Endothelial cell (in vitro differentiated cells): Measurements from ENCODE around the gene CYP46A1. TPM values are rescaled to one million over a fixed set of nuclear protein-coding genes. Genes with fewer than 3 reads are reported as not detected.

Experiments used
- DNase-seq: peaks from one replicate; pipeline ENCODE4 v3.0.0; 2021; ENCODE audit warnings: low spot score
- H3K27ac Mint-ChIP-seq: one replicate; pipeline ENCODE4 v1.8.0; 2021; ENCODE audit warnings: mixed read lengths, inconsistent platforms; ENCODE audit not compliant: unreplicated experiment
- H3K27me3 Mint-ChIP-seq: one replicate; pipeline ENCODE4 v1.8.0; 2021; ENCODE audit warnings: mild to moderate bottlenecking, moderate library complexity, mixed read lengths, inconsistent platforms; ENCODE audit not compliant: unreplicated experiment
- H3K36me3 Mint-ChIP-seq: one replicate; pipeline ENCODE4 v1.8.0; 2021; ENCODE audit warnings: mild to moderate bottlenecking, low read depth, mixed read lengths, inconsistent platforms; ENCODE audit not compliant: unreplicated experiment
- H3K4me1 Mint-ChIP-seq: one replicate; pipeline ENCODE4 v1.8.0; 2021; ENCODE audit warnings: mild to moderate bottlenecking, mixed read lengths, inconsistent platforms; ENCODE audit not compliant: unreplicated experiment
- H3K4me3 Mint-ChIP-seq: one replicate; pipeline ENCODE4 v1.8.0; 2021; ENCODE audit warnings: mild to moderate bottlenecking, mixed read lengths, inconsistent platforms; ENCODE audit not compliant: unreplicated experiment
- H3K9me3 Mint-ChIP-seq: one replicate; pipeline ENCODE4 v1.8.0; 2021; ENCODE audit warnings: mixed read lengths, inconsistent platforms; ENCODE audit not compliant: unreplicated experiment
- total RNA-seq: library from RNA; stranded (reverse); fragmentation: NEBNext Ultra II Directional; extraction: Animal tissue kit (Norgen Biotek cat#: 25700); gene quantifications from one replicate; pipeline ENCODE4 v1.2.1, GENCODE V29; 2021; ENCODE audit not compliant: unreplicated experiment
- TF ChIP-seq, protein P1 (sequence below): fragments of 200-600 bp; sonication (generic); IDR thresholded peaks from one replicate; pipeline ENCODE4 v1.5.0; 2021; ENCODE audit warnings: antibody characterized with exemption; ENCODE audit not compliant: unreplicated experiment

Gene CYP46A1
- total RNA-seq, 1 donor from 2014 or later = 5.2 TPM

DNA sequence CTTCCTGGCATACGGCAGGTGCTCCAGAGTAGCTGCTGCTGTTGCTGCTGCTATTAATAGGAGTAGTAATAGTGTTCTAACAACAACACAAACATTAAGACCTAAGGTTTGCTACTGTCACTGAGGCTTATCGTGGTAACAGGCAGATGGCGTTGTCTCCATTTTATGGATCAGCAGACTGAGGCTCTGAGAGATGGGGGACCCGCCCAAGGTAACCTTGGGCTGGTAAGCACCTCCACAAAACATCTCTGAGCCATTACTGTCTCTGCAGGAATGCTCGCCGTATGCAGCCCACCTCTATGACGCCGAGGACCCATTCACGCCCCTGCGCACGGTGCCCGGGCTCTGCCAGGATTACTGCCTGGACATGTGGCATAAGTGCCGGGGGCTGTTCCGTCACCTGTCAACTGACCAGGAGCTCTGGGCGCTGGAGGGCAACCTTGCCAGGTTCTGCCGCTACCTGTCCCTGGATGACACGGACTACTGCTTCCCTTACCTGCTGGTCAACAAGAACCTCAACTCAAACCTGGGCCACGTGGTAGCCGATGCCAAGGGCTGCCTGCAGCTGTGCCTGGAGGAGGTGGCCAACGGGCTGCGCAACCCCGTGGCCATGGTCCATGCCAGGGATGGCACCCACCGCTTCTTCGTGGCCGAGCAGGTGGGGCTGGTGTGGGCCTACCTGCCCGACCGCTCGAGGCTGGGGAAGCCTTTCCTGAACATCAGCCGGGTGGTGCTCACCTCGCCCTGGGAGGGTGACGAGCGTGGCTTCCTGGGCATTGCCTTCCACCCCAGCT, 31.9 kb upstream of the CYP46A1 start:
- H3K27me3 Mint-ChIP-seq = peaks cover 11% of the 10 kb centered on the region

DNA sequence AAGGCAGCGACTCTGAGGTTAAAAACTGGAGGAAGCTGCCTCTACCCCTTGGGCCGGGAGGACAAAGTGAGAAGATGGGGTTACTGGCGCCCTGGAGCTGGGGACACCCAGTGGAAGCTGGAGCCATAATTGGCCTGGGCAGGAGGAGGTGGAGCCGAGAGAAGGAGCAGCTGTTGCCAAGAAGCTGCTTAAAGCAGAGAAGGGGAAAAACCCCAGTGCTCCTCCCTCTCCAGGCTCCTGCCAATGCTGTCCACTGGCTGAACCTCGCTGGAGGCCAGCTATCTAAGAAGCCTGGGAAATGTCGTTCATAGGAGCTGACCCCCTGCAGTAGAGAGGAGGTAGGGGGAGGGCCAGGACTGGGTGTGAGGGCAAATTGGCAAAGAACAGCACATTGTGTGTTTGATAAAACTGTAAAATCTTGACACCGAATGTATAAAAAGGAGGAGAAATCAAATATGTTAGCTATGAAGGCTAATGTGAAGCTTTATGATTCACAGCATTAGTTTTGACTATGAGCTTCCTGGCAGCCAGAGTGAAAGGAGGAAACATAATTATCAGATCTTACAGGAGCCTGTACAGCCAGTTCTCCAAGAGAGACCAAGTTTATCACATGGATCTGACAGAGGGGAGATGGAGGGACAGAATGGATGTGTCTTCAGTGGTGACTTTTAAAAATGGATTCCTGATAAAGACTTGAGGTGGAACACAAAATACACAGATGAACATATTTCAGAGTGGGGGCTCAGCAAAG, 29.7 kb upstream of the CYP46A1 start:
- Mint-ChIP-seq H3K27me3 (peaks cover 20% of the 10 kb centered on the region), H3K4me3 (peak overlapping the region; percentile 33), H3K27ac (no peak overlapping the region), H3K4me1 (no peaks in the 10 kb centered on the region), H3K9me3 (no peaks in the 10 kb centered on the region), H3K36me3 (peaks cover 17% of the 10 kb centered on the region)
- no peak for DNase-seq
- TF ChIP-seq, protein P1, sequence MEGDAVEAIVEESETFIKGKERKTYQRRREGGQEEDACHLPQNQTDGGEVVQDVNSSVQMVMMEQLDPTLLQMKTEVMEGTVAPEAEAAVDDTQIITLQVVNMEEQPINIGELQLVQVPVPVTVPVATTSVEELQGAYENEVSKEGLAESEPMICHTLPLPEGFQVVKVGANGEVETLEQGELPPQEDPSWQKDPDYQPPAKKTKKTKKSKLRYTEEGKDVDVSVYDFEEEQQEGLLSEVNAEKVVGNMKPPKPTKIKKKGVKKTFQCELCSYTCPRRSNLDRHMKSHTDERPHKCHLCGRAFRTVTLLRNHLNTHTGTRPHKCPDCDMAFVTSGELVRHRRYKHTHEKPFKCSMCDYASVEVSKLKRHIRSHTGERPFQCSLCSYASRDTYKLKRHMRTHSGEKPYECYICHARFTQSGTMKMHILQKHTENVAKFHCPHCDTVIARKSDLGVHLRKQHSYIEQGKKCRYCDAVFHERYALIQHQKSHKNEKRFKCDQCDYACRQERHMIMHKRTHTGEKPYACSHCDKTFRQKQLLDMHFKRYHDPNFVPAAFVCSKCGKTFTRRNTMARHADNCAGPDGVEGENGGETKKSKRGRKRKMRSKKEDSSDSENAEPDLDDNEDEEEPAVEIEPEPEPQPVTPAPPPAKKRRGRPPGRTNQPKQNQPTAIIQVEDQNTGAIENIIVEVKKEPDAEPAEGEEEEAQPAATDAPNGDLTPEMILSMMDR = no peak

More for the DNA sequence above, 31.9 kb upstream of the CYP46A1 start:
- DNase-seq = no peak
- no peaks in the 10 kb centered on the region for H3K9me3 Mint-ChIP-seq
- H3K36me3 Mint-ChIP-seq = peaks cover 17% of the 10 kb centered on the region
- TF ChIP-seq, protein P1 = no peak
- H3K4me1 Mint-ChIP-seq = no peaks in the 10 kb centered on the region
- no peak overlapping the region for H3K4me3 Mint-ChIP-seq
- H3K27ac Mint-ChIP-seq = no peak overlapping the region

DNA sequence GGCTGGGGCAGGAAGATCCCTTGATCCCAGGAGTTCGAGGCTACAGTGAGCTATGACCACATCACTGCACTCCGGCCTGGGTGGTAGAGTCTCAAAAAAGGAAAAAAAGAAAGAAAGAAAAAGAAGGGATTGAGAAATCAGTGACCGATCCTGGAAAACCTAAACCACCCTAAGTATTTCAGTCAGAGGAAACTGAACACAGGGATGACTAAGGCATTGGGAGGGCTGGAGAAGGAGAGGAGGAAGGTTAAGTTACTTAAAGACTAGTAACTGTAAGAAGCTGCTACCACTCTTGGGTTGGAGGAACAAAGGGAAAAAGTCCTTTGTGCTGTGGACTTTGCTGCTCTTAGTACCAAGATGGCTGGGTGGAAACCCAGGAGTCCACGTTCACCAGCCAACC, 28.6 kb upstream of the CYP46A1 start:
- Mint-ChIP-seq H3K4me1 (no peaks in the 10 kb centered on the region), H3K9me3 (no peaks in the 10 kb centered on the region), H3K4me3 (no peak overlapping the region), H3K27ac (no peak overlapping the region), H3K36me3 (peaks cover 17% of the 10 kb centered on the region), H3K27me3 (peaks cover 24% of the 10 kb centered on the region)
- TF ChIP-seq, protein P1 = no peak
- no peak for DNase-seq

DNA sequence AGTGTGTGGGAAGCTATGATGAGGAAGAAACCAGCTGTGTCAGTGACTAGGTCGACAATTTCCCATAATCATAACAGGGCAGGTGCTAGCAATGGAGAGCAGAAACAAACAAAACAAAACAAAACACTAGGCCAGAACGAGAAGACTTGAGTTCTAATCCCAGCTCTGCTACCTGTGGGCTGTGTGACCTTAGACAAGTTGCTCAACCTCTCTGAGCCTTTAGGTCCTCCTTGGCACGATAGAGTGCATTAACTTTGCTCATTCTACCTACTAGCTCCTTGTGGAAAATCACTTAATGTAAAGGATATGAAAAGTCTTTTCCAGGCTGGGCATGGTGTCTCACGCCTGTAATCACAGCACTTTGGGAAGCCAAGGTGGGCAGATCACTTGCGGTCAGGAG, 27.9 kb upstream of the CYP46A1 start:
- no peak overlapping the region for H3K4me3 Mint-ChIP-seq
- DNase-seq = no peak
- H3K36me3 Mint-ChIP-seq = peaks cover 16% of the 10 kb centered on the region
- H3K27ac Mint-ChIP-seq = no peak overlapping the region
- peaks cover 4% of the 10 kb centered on the region for H3K4me1 Mint-ChIP-seq
- peaks cover 29% of the 10 kb centered on the region for H3K27me3 Mint-ChIP-seq
- H3K9me3 Mint-ChIP-seq = no peaks in the 10 kb centered on the region
- TF ChIP-seq, protein P1 = no peak
